Trophoblast cell (in vitro differentiated cells and primary cell): ENCODE data around the gene EVPL.

Experiments used
- DNase-seq, 2 donors: peaks; one replicate each; pipeline ENCODE4 v3.0.0-alpha.2; 2016
- H2AFZ ChIP-seq: 2 replicates; pipeline ENCODE4 v1.6.1; 2013; ENCODE audit warnings: low read length, moderate library complexity, mild to moderate bottlenecking; ENCODE audit not compliant: insufficient read depth, poor library complexity
- H2AK5ac ChIP-seq: 2 replicates; pipeline ENCODE4 v1.6.1; 2013; ENCODE audit warnings: mild to moderate bottlenecking, low read length
- H2BK120ac ChIP-seq: 2 replicates; pipeline ENCODE4 v1.6.1; 2013; ENCODE audit warnings: low read length, mild to moderate bottlenecking, moderate library complexity; ENCODE audit not compliant: insufficient read depth, poor library complexity
- H2BK12ac ChIP-seq: 2 replicates; pipeline ENCODE4 v1.6.1; 2013; ENCODE audit warnings: mild to moderate bottlenecking, low read length, moderate library complexity
- H2BK5ac ChIP-seq: 2 replicates; pipeline ENCODE4 v1.6.1; 2013; ENCODE audit warnings: low read length, low read depth, moderate library complexity, mild to moderate bottlenecking; ENCODE audit not compliant: poor library complexity
- H3K14ac ChIP-seq: 2 replicates; pipeline ENCODE4 v1.6.1; 2013; ENCODE audit warnings: mild to moderate bottlenecking, low read length
- H3K18ac ChIP-seq: 2 replicates; pipeline ENCODE4 v1.6.1; 2013; ENCODE audit warnings: mild to moderate bottlenecking, low read length
- H3K23ac ChIP-seq: 2 replicates; pipeline ENCODE4 v1.6.1; 2013; ENCODE audit warnings: low read length
- H3K27ac ChIP-seq: 2 replicates; pipeline ENCODE4 v1.5.1; 2013; ENCODE audit warnings: low read depth, mild to moderate bottlenecking, inconsistent platforms, low read length, moderate library complexity
- H3K27me3 ChIP-seq: 2 replicates; pipeline ENCODE4 v1.6.1; 2013; ENCODE audit warnings: inconsistent platforms, mild to moderate bottlenecking, low read length, moderate library complexity; ENCODE audit not compliant: insufficient read depth
- H3K36me3 ChIP-seq, 2 experiments: 1 replicate in 1 of 2; 2 replicates in 1 of 2; pipeline ENCODE4 v1.6.1; 2013; ENCODE audit warnings: low read length in 2 of 2, mild to moderate bottlenecking in 2 of 2, moderate library complexity in 1 of 2; ENCODE audit not compliant: insufficient read depth in 2 of 2, control insufficient read depth in 1 of 2
- H3K4ac ChIP-seq: 2 replicates; pipeline ENCODE4 v1.6.1; 2013; ENCODE audit warnings: low read depth, mild to moderate bottlenecking, low read length, moderate library complexity
- H3K4me1 ChIP-seq, 2 experiments: 1 replicate in 1 of 2; 2 replicates in 1 of 2; pipeline ENCODE4 v1.6.1; 2013; ENCODE audit warnings: low read length in 2 of 2, mild to moderate bottlenecking in 2 of 2, moderate library complexity in 1 of 2; ENCODE audit not compliant: insufficient read depth in 2 of 2, control insufficient read depth in 1 of 2
- H3K4me2 ChIP-seq: 2 replicates; pipeline ENCODE4 v1.6.1; 2013; ENCODE audit warnings: inconsistent platforms, mild to moderate bottlenecking, low read length, moderate library complexity
- H3K4me3 ChIP-seq: 2 replicates; pipeline ENCODE4 v1.5.1; 2013; ENCODE audit warnings: mild to moderate bottlenecking, low read depth, low read length, inconsistent platforms
- H3K79me1 ChIP-seq: one replicate; pipeline ENCODE4 v1.6.1; 2013; ENCODE audit warnings: low read length
- H3K79me2 ChIP-seq: 2 replicates; pipeline ENCODE4 v1.6.1; 2013; ENCODE audit warnings: low read length, mild to moderate bottlenecking; ENCODE audit not compliant: control insufficient read depth, insufficient read depth, poor library complexity
- H3K9ac ChIP-seq: 2 replicates; pipeline ENCODE4 v1.6.1; 2013; ENCODE audit warnings: mild to moderate bottlenecking, low read length
- H3K9me3 ChIP-seq: 2 replicates; pipeline ENCODE4 v1.6.1; 2013; ENCODE audit warnings: low read depth, mild to moderate bottlenecking, control low read depth, inconsistent platforms, low read length; ENCODE audit not compliant: insufficient read depth
- H4K12ac ChIP-seq: 2 replicates; pipeline ENCODE4 v1.6.1; 2013; ENCODE audit warnings: low read depth, mild to moderate bottlenecking, low read length, moderate library complexity
- H4K8ac ChIP-seq: 2 replicates; pipeline ENCODE4 v1.6.1; 2013; ENCODE audit warnings: low read depth, mild to moderate bottlenecking, low read length, moderate library complexity
- H4K91ac ChIP-seq: one replicate; pipeline ENCODE4 v1.6.1; 2013; ENCODE audit warnings: low read depth, mild to moderate bottlenecking, low read length, moderate library complexity
- WGBS: extraction: QIAGEN DNeasy Blood & Tissue Kit; methylation state at CpG from one replicate; pipeline ENCODE4 v1.1.7; 2013; ENCODE audit warnings: missing lambda C conversion rate; ENCODE audit not compliant: insufficient read length, insufficient coverage; ENCODE audit errors: extremely low coverage; 5-methylcytosine and 5-hydroxymethylcytosine counted together

Gene EVPL

GRCh38 chr17:76007131-76007849, 19.8 kb downstream of the EVPL start:
- peaks cover 6 to 18% of the 10 kb centered on the region in 2 experiments for H3K36me3 ChIP-seq
- H3K79me2 ChIP-seq, result no peaks in the 10 kb centered on the region
- no peak overlapping the region for H3K27ac ChIP-seq
- no peak overlapping the region for H4K91ac ChIP-seq
- H3K4me3 ChIP-seq, result no peak overlapping the region
- no peaks in the 10 kb centered on the region for H3K4me1 ChIP-seq
- H3K14ac ChIP-seq, result no peak overlapping the region
- H3K9me3 ChIP-seq, result peaks cover 5% of the 10 kb centered on the region
- no peak overlapping the region for H3K9ac ChIP-seq
- H2AK5ac ChIP-seq, result no peak overlapping the region
- no peak overlapping the region for H2AFZ ChIP-seq
- DNase-seq, result no peak
- no peak overlapping the region for H3K4me2 ChIP-seq
- H3K4ac ChIP-seq, result no peak overlapping the region
- no peak overlapping the region for H2BK5ac ChIP-seq
- no CpG with 5 or more reads among the region's 39 CpGs for WGBS
- no peak overlapping the region for H2BK12ac ChIP-seq
- H3K23ac ChIP-seq, result no peak overlapping the region
- no peaks in the 10 kb centered on the region for H3K79me1 ChIP-seq
- no peak overlapping the region for H2BK120ac ChIP-seq
- no peaks in the 10 kb centered on the region for H3K27me3 ChIP-seq
- no peak overlapping the region for H3K18ac ChIP-seq
- H4K12ac ChIP-seq, result no peak overlapping the region
- H4K8ac ChIP-seq, result no peak overlapping the region

GRCh38 chr17:76005263-76006149, 21.6 kb downstream of the EVPL start:
- no CpG with 5 or more reads among the region's 16 CpGs for WGBS
- Histone ChIP-seq H3K4me1 (no peaks in the 10 kb centered on the region), H3K4ac (no peak overlapping the region), H3K36me3 (peaks cover 15 to 30% of the 10 kb centered on the region in 2 experiments), H3K79me2 (no peaks in the 10 kb centered on the region), H2BK12ac (no peak overlapping the region), H3K23ac (no peak overlapping the region), H3K27ac (no peak overlapping the region), H4K8ac (no peak overlapping the region), H3K14ac (no peak overlapping the region), H2AK5ac (no peak overlapping the region), H2BK5ac (no peak overlapping the region), H4K91ac (no peak overlapping the region), H3K4me2 (no peak overlapping the region), H4K12ac (no peak overlapping the region), H3K79me1 (no peaks in the 10 kb centered on the region), H2BK120ac (no peak overlapping the region), H3K9me3 (peaks cover 10% of the 10 kb centered on the region), H3K9ac (no peak overlapping the region), H3K4me3 (no peak overlapping the region), H2AFZ (no peak overlapping the region), H3K18ac (no peak overlapping the region), H3K27me3 (no peaks in the 10 kb centered on the region)
- peak; percentile 76 to 96 for DNase-seq

GRCh38 chr17:76004750-76005262, 22.3 kb downstream of the EVPL start:
- Histone ChIP-seq H2AK5ac (no peak overlapping the region), H3K79me2 (no peaks in the 10 kb centered on the region), H3K9ac (no peak overlapping the region), H3K23ac (no peak overlapping the region), H3K27me3 (no peaks in the 10 kb centered on the region), H4K12ac (no peak overlapping the region), H3K27ac (no peak overlapping the region), H3K79me1 (no peaks in the 10 kb centered on the region), H3K4me1 (peaks cover 4 to 5% of the 10 kb centered on the region in 2 experiments), H2AFZ (no peak overlapping the region), H3K4ac (no peak overlapping the region), H3K9me3 (peaks cover 12% of the 10 kb centered on the region), H3K14ac (no peak overlapping the region), H2BK5ac (no peak overlapping the region), H2BK120ac (no peak overlapping the region), H3K4me3 (no peak overlapping the region), H3K18ac (no peak overlapping the region), H4K8ac (no peak overlapping the region), H3K4me2 (no peak overlapping the region), H2BK12ac (no peak overlapping the region), H3K36me3 (peaks cover 15 to 30% of the 10 kb centered on the region in 2 experiments), H4K91ac (no peak overlapping the region)
- no CpG with 5 or more reads among the region's 8 CpGs for WGBS
- peak in 1 of 2 donors; percentile 61 for DNase-seq

DNA sequence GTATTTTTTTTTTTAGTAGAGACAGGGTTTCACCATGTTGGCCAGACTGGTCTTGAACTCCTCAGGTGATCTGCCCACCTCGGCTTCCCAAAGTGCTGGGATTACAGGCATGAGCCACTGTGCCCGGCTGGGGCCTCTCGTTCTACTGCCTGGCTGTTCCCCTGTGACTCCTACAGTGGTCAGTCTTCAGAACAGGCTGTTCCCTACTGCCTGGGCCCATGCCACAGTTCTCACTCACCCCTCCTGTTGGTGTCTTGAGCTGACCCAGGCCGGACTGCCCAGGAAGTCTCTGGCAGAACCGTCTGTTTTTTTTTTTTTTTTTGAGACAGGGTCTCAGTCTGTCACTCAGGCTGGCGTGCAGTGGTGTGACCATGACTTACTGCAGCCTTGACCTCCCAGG, 23.2 kb downstream of the EVPL start:
- peaks cover 10% of the 10 kb centered on the region for H3K9me3 ChIP-seq
- DNase-seq, result no peak
- no peak overlapping the region for H4K8ac ChIP-seq
- H2AFZ ChIP-seq, result no peak overlapping the region
- H2BK5ac ChIP-seq, result no peak overlapping the region
- no peak overlapping the region for H2AK5ac ChIP-seq
- H3K9ac ChIP-seq, result no peak overlapping the region
- no peak overlapping the region for H3K18ac ChIP-seq
- peaks cover 6% of the 10 kb centered on the region in 2 experiments for H3K4me1 ChIP-seq
- H3K4me3 ChIP-seq, result no peak overlapping the region
- no peak overlapping the region for H3K23ac ChIP-seq
- H3K27me3 ChIP-seq, result no peaks in the 10 kb centered on the region
- no peak overlapping the region for H3K27ac ChIP-seq
- H4K91ac ChIP-seq, result no peak overlapping the region
- no peak overlapping the region for H2BK120ac ChIP-seq
- H2BK12ac ChIP-seq, result no peak overlapping the region
- peaks cover 1% of the 10 kb centered on the region for H3K79me1 ChIP-seq
- H3K4me2 ChIP-seq, result no peak overlapping the region
- H3K14ac ChIP-seq, result no peak overlapping the region
- no peak overlapping the region for H3K4ac ChIP-seq
- peaks cover 15 to 30% of the 10 kb centered on the region in 2 experiments for H3K36me3 ChIP-seq
- no peaks in the 10 kb centered on the region for H3K79me2 ChIP-seq
- H4K12ac ChIP-seq, result no peak overlapping the region
- WGBS, result no CpG with 5 or more reads among the region's 6 CpGs
